ENCODE measurements around the gene SSBP2. TPM values are rescaled to one million over a fixed set of nuclear protein-coding genes. Genes with fewer than 3 reads are reported as not detected.

SSBP2 gene
- total RNA-seq, 1 experiment from 2014 or later, result 5.2 TPM

- no peaks in the 10 kb centered on the region; the same call in 1 of the 2 replicates for H3K9me2 ChIP-seq (ENCODE audit: insufficient read depth)
- CTCF ChIA-PET, result no interaction called here
- DNase-seq (ENCODE audit: low read depth, low spot score), result no peak
- POLR2A ChIA-PET, result no interaction called here
- H3K27ac ChIP-seq (ENCODE audit: low read depth, low read length), result no peak overlapping the region
- no peak overlapping the region for H3K4me3 ChIP-seq (replicated peaks in 1 of 2; ENCODE audit: low read depth in 1 of 2, low read length in 2 of 2)
- RAD21 ChIA-PET (ENCODE audit: low non-redundant PET in 1 of 2, low total read pairs in 2 of 2, uncharacterized antibody in 2 of 2, unreplicated experiment in 2 of 2), result no interaction called here
- no peak overlapping the region for H3K9ac ChIP-seq (ENCODE audit: low read length)
- H3K27me3 ChIP-seq (ENCODE audit: insufficient read depth, low read length), result no peaks in the 10 kb centered on the region
- H3K4me2 ChIP-seq (ENCODE audit: low read length), result no peak overlapping the region
- no peaks in the 10 kb centered on the region for H4K20me1 ChIP-seq (ENCODE audit: insufficient read depth)
- intact Hi-C loops (cut with micrococcal nuclease), result no loop called here
- BruUV-seq (replicated peaks), result no TSS peak
- no peaks in the 10 kb centered on the region for H3K36me3 ChIP-seq (ENCODE audit: control insufficient read depth in 1 of 2, insufficient read depth in 2 of 2, low read length in 2 of 2)
- no peaks in the 10 kb centered on the region for H3K79me2 ChIP-seq (ENCODE audit: insufficient read depth, low read length)
- H3K9me3 ChIP-seq (ENCODE audit: control insufficient read depth in 1 of 2, insufficient read depth in 1 of 2, low read depth in 1 of 2, low read length in 2 of 2), result no peaks in the 10 kb centered on the region; a peak in 2 of 4 replicates
- no peak for ATAC-seq
- H3K4me1 ChIP-seq (ENCODE audit: control insufficient read depth in 1 of 2, insufficient read depth in 2 of 2, low read length in 2 of 2), result no peaks in the 10 kb centered on the region
- TF ChIP-seq EGR1 (IDR thresholded peaks at IDR 0.05; ENCODE audit: low read depth), result no peak
- no peak for TF ChIP-seq ZNF274 (IDR thresholded peaks at IDR 0.05; ENCODE audit: low read depth, low read length)
- TF ChIP-seq YY1 (IDR thresholded peaks at IDR 0.05; ENCODE audit: extremely low read depth, insufficient replicate concordance, low read depth, low read length), result no peak
- TF ChIP-seq ZBTB33 (IDR thresholded peaks at IDR 0.05; ENCODE audit: extremely low read depth, insufficient replicate concordance, low read length), result no peak
- TF ChIP-seq RAD21 (IDR thresholded peaks at IDR 0.05; ENCODE audit: low read depth), result no peak
- TF ChIP-seq ZFX (IDR thresholded peaks at IDR 0.05), result no peak
- H2AFZ ChIP-seq (ENCODE audit: low read depth, low read length, poor library complexity, severe bottlenecking), result no peak overlapping the region
Observed at GRCh38 chr5:81609810-81610375, 141.0 kb downstream of the SSBP2 start.

GRCh38 chr5:81608976-81609375 lies 141.9 kb downstream of the SSBP2 start:
- H3K4me3 ChIP-seq (replicated peaks in 1 of 2; ENCODE audit: low read depth in 1 of 2, low read length in 2 of 2), result no peak overlapping the region
- H3K27me3 ChIP-seq (ENCODE audit: insufficient read depth, low read length), result no peaks in the 10 kb centered on the region
- no peaks in the 10 kb centered on the region; a peak in 2 of 4 replicates for H3K9me3 ChIP-seq (ENCODE audit: control insufficient read depth in 1 of 2, insufficient read depth in 1 of 2, low read depth in 1 of 2, low read length in 2 of 2)
- H3K4me2 ChIP-seq (ENCODE audit: low read length), result no peak overlapping the region
- CTCF ChIA-PET, result no interaction called here
- BruUV-seq (replicated peaks), result no TSS peak
- DNase-seq (ENCODE audit: low read depth, low spot score) (no peak), ATAC-seq (no peak)
- H2AFZ ChIP-seq (ENCODE audit: low read depth, low read length, poor library complexity, severe bottlenecking), result no peak overlapping the region
- no peaks in the 10 kb centered on the region for H4K20me1 ChIP-seq (ENCODE audit: insufficient read depth)
- no peak overlapping the region for H3K9ac ChIP-seq (ENCODE audit: low read length)
- RAD21 ChIA-PET (ENCODE audit: low non-redundant PET in 1 of 2, low total read pairs in 2 of 2, uncharacterized antibody in 2 of 2, unreplicated experiment in 2 of 2), result no interaction called here
- POLR2A ChIA-PET, result no interaction called here
- H3K79me2 ChIP-seq (ENCODE audit: insufficient read depth, low read length), result no peaks in the 10 kb centered on the region
- intact Hi-C loops (cut with micrococcal nuclease), result no loop called here
- H3K4me1 ChIP-seq (ENCODE audit: control insufficient read depth in 1 of 2, insufficient read depth in 2 of 2, low read length in 2 of 2), result no peaks in the 10 kb centered on the region
- no peak for TF ChIP-seq POLR2AphosphoS5 (IDR thresholded peaks at IDR 0.05; ENCODE audit: low read depth, low read length)
- TF ChIP-seq CEBPB (IDR thresholded peaks at IDR 0.05; ENCODE audit: low read depth), result no peak
- TF ChIP-seq ZNF274 (IDR thresholded peaks at IDR 0.05; ENCODE audit: low read depth, low read length), result no peak
- no peak for TF ChIP-seq EGR1 (IDR thresholded peaks at IDR 0.05; ENCODE audit: low read depth)
- no peak for TF ChIP-seq ZBTB33 (IDR thresholded peaks at IDR 0.05; ENCODE audit: extremely low read depth, insufficient replicate concordance, low read length)
- no peak for TF ChIP-seq FOSL1 (IDR thresholded peaks at IDR 0.05; ENCODE audit: low read depth)
- no peak overlapping the region for H3K27ac ChIP-seq (ENCODE audit: low read depth, low read length)
- H3K9me2 ChIP-seq (ENCODE audit: insufficient read depth), result no peaks in the 10 kb centered on the region
- no peaks in the 10 kb centered on the region for H3K36me3 ChIP-seq (ENCODE audit: control insufficient read depth in 1 of 2, insufficient read depth in 2 of 2, low read length in 2 of 2)

Data from HCT116 (cell line).